Measurements from ENCODE around the gene DOCK4.

The DOCK4 gene

GRCh38 chr7:112159351-112159750, 46.8 kb downstream of the DOCK4 start:
- peak overlapping the region; percentile 26; the same call in 1 of the 2 replicates for H3K27ac ChIP-seq
- TF ChIP-seq CTCF (conservative IDR thresholded peaks at IDR 0.05), result no peak
- no peak for TF ChIP-seq ZFX (IDR thresholded peaks at IDR 0.05)

GRCh38 chr7:112157072-112157471, 49.1 kb downstream of the DOCK4 start:
- no peak overlapping the region for H3K27ac ChIP-seq
- TF ChIP-seq ZFX (IDR thresholded peaks at IDR 0.05) (no peak), CTCF (conservative IDR thresholded peaks at IDR 0.05) (no peak)

GRCh38 chr7:112156412-112156811, 49.8 kb downstream of the DOCK4 start:
- no peak for TF ChIP-seq ZFX (IDR thresholded peaks at IDR 0.05)
- TF ChIP-seq CTCF (conservative IDR thresholded peaks at IDR 0.05), result no peak
- H3K27ac ChIP-seq, result no peak overlapping the region

- H3K27ac ChIP-seq, result no peak overlapping the region
- TF ChIP-seq ZFX (IDR thresholded peaks at IDR 0.05), result no peak
- TF ChIP-seq CTCF (conservative IDR thresholded peaks at IDR 0.05), result no peak
Observed at GRCh38 chr7:112154690-112155089, 51.5 kb downstream of the DOCK4 start.

GRCh38 chr7:112152186-112152585, 54.0 kb downstream of the DOCK4 start:
- TF ChIP-seq CTCF (conservative IDR thresholded peaks at IDR 0.05), result no peak
- TF ChIP-seq ZFX (IDR thresholded peaks at IDR 0.05), result no peak
- H3K27ac ChIP-seq, result no peak overlapping the region

- TF ChIP-seq CTCF (conservative IDR thresholded peaks at IDR 0.05) (no peak), ZFX (IDR thresholded peaks at IDR 0.05) (no peak)
- no peak overlapping the region for H3K27ac ChIP-seq
Observed at GRCh38 chr7:112150823-112151641, 55.2 kb downstream of the DOCK4 start.

- no peak overlapping the region for H3K27ac ChIP-seq
- no peak for TF ChIP-seq ZFX (IDR thresholded peaks at IDR 0.05)
- no peak for TF ChIP-seq CTCF (conservative IDR thresholded peaks at IDR 0.05)
Observed at GRCh38 chr7:112149734-112150133, 56.5 kb downstream of the DOCK4 start.

Measured in C4-2B (cell line).